Activated T-cell treated with anti-CD3 and anti-CD28 coated beads, Interleukin-2, amount 50 U/mL, for 4 hours (primary cell): ENCODE measurements around the gene H2AZ2. TPM values are rescaled to one million over a fixed set of nuclear protein-coding genes. Genes with fewer than 3 reads are reported as not detected.

Source experiments
- ATAC-seq, 2 donors: fragments of 200-7000 bp; cut with Tn5 transposase; one replicate each; pipeline ENCODE4 v1.10.0; 2021
- DNase-seq: peaks from one replicate; pipeline ENCODE4 v3.0.0-alpha.2; 2020
- H3K27me3 Mint-ChIP-seq: one replicate; pipeline ENCODE4 v1.8.0; 2021; ENCODE audit warnings: low read depth, mixed read lengths
- H3K36me3 Mint-ChIP-seq: one replicate; pipeline ENCODE4 v1.8.0; 2022; ENCODE audit warnings: mixed read lengths; ENCODE audit not compliant: insufficient read depth
- H3K4me1 Mint-ChIP-seq: one replicate; pipeline ENCODE4 v1.8.0; 2021; ENCODE audit warnings: low read depth, mixed read lengths
- H3K4me3 Mint-ChIP-seq: one replicate; pipeline ENCODE4 v1.8.0; 2021; ENCODE audit warnings: mild to moderate bottlenecking, moderate library complexity, mixed read lengths
- H3K9me3 Mint-ChIP-seq: one replicate; pipeline ENCODE4 v1.8.0; 2021; ENCODE audit warnings: mixed read lengths
- total RNA-seq, 3 donors: library from RNA; stranded (reverse); gene quantifications; one replicate each; pipeline ENCODE4 v1.2.1, GENCODE V29; 2021

Gene H2AZ2
- total RNA-seq, result 100 to 1,000 TPM; 128 to 140 (median 133) TPM

GRCh38 chr7:44847920-44848634 is at the start of gene H2AZ2:
Gene H2AZ2 (minus strand): TSS chr7:44848087. CDS start chr7:44847971, 116 bp downstream.
- Mint-ChIP-seq H3K27me3 (no peaks in the 10 kb centered on the region), H3K4me3 (peak within 1 kb of the TSS; percentile 90), H3K4me1 (peaks cover 37% of the 10 kb centered on the region), H3K36me3 (no peaks in the 10 kb centered on the region), H3K9me3 (no peaks in the 10 kb centered on the region)
- peak; percentile 87 for ATAC-seq
- DNase-seq, result peak; percentile 100

- ATAC-seq, result no peak
- Mint-ChIP-seq H3K9me3 (no peaks in the 10 kb centered on the region), H3K36me3 (no peaks in the 10 kb centered on the region), H3K27me3 (no peaks in the 10 kb centered on the region), H3K4me1 (peaks cover 10% of the 10 kb centered on the region), H3K4me3 (no peak overlapping the region)
- DNase-seq, result no peak
These were observed 49.4 kb upstream of the H2AZ2 start for GRCh38 chr7:44897309-44897708.

DNA sequence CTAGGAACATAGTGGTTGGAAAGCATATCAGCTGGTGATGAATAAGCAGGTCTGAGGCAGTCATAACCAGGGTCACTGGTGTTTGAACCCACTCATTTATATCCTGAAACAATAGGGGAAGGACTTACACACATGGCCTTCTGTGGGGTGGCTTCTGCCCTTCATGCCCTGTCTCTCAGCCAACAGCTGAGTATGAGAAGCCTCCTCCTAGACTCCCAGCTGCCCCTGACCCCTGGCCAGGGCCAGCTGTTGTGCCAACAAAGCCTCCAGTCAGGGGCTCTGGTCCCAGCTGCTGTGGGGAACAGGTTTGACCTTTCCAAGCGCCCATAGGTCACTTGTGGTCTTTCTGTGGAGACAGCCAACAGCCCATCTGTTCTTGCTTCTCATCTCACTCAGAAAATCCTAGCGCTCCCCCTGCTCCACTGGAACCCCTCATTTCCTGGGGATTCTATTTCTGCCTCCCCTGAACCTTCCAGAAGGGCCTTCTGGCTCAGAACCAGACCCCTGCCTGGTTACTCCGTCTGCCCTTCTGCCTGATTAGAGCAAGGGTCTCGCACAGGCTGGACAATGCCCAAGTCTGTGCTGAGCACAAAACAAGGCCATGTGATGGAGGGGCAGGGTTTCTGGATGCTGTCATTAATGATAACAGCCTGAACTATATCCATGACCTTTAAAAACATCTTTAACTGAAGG is 47.1 kb upstream of the H2AZ2 start:
- DNase-seq (no peak), ATAC-seq (no peak)
- peaks cover 26% of the 10 kb centered on the region for H3K4me1 Mint-ChIP-seq
- no peaks in the 10 kb centered on the region for H3K27me3 Mint-ChIP-seq
- no peak overlapping the region for H3K4me3 Mint-ChIP-seq
- H3K9me3 Mint-ChIP-seq, result no peaks in the 10 kb centered on the region
- H3K36me3 Mint-ChIP-seq, result no peaks in the 10 kb centered on the region

GRCh38 chr7:44893710-44894234 is 45.9 kb upstream of the H2AZ2 start:
- DNase-seq, result no peak

DNA sequence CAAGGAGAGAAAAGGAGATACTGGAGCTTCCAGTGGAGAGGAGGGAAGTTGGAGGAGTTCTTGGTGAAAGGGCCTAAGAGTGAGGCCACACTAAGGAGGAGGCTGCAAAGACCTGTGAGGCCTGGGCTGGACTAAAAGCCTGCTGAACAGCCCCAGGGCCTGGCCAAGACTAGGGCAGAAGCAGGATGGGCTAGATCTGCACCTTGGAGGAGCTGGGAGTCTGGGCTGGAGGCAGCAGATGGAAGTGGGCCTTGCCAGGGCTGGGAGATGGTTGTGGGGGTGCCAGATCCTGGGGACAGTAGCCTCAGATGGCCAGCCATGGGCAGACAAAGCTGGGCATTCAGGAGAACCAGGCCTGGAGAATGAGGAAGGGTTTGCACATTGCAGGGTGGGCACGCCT is 43.9 kb upstream of the H2AZ2 start:
- ATAC-seq (peak; percentile 29 to 31), DNase-seq (no peak)
- Mint-ChIP-seq H3K36me3 (no peaks in the 10 kb centered on the region), H3K4me3 (peak overlapping the region; percentile 52), H3K9me3 (no peaks in the 10 kb centered on the region), H3K4me1 (peaks cover 23% of the 10 kb centered on the region), H3K27me3 (no peaks in the 10 kb centered on the region)

More at GRCh38 chr7:44893710-44894234, 45.9 kb upstream of the H2AZ2 start:
- no peaks in the 10 kb centered on the region for H3K27me3 Mint-ChIP-seq
- ATAC-seq, result no peak
- H3K36me3 Mint-ChIP-seq, result no peaks in the 10 kb centered on the region
- H3K9me3 Mint-ChIP-seq, result no peaks in the 10 kb centered on the region
- H3K4me1 Mint-ChIP-seq, result peaks cover 28% of the 10 kb centered on the region
- no peak overlapping the region for H3K4me3 Mint-ChIP-seq

- H3K4me1 Mint-ChIP-seq, result peaks cover 27% of the 10 kb centered on the region
- peak overlapping the region; percentile 52 for H3K4me3 Mint-ChIP-seq
- DNase-seq (peak; percentile 12), ATAC-seq (peak; percentile 79 to 82)
- no peaks in the 10 kb centered on the region for H3K9me3 Mint-ChIP-seq
- no peaks in the 10 kb centered on the region for H3K27me3 Mint-ChIP-seq
- no peaks in the 10 kb centered on the region for H3K36me3 Mint-ChIP-seq
These were observed 43.5 kb upstream of the H2AZ2 start for GRCh38 chr7:44891372-44891771.

DNA sequence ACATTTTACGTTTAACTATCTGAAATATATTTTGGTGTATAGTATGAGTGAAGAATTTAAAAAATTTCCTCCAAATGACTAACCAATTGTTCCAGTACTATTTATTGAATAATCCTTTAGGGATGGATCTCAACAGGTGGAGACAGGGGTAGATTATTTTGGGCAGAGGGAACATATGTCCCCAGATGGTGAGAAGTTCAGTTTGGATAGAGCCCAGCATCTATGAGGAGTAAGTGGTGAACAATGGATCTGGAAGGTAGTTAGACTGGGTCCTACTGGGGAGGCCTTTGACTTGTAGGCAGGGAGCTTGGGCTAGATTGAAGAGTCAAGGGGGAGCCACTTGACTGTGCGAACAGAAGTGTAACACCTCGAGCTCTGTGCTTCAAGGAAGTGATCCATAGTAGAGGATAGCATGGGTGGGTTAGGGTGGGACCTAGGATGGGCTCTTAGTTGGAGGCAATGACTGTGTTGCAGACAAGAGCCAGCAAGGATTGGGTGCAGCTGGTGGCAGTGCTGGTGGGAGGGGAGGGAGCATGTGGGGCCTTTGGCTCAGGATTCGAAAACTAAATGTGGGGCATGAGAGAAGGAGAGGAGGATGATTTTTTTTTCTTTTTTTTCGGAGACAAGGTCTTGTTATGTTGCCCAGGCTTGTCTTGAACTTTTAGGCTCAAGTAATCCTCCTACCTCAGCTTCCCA is 41.3 kb upstream of the H2AZ2 start:
- Mint-ChIP-seq H3K4me1 (peaks cover 36% of the 10 kb centered on the region), H3K4me3 (no peak overlapping the region), H3K9me3 (no peaks in the 10 kb centered on the region), H3K27me3 (no peaks in the 10 kb centered on the region), H3K36me3 (peaks cover 3% of the 10 kb centered on the region)
- ATAC-seq (no peak), DNase-seq (no peak)

- ATAC-seq (no peak), DNase-seq (no peak)
- Mint-ChIP-seq H3K4me3 (no peak overlapping the region), H3K27me3 (no peaks in the 10 kb centered on the region), H3K36me3 (peaks cover 13% of the 10 kb centered on the region), H3K9me3 (no peaks in the 10 kb centered on the region), H3K4me1 (peaks cover 42% of the 10 kb centered on the region)
These were observed 39.4 kb upstream of the H2AZ2 start for GRCh38 chr7:44887293-44887692.

DNA sequence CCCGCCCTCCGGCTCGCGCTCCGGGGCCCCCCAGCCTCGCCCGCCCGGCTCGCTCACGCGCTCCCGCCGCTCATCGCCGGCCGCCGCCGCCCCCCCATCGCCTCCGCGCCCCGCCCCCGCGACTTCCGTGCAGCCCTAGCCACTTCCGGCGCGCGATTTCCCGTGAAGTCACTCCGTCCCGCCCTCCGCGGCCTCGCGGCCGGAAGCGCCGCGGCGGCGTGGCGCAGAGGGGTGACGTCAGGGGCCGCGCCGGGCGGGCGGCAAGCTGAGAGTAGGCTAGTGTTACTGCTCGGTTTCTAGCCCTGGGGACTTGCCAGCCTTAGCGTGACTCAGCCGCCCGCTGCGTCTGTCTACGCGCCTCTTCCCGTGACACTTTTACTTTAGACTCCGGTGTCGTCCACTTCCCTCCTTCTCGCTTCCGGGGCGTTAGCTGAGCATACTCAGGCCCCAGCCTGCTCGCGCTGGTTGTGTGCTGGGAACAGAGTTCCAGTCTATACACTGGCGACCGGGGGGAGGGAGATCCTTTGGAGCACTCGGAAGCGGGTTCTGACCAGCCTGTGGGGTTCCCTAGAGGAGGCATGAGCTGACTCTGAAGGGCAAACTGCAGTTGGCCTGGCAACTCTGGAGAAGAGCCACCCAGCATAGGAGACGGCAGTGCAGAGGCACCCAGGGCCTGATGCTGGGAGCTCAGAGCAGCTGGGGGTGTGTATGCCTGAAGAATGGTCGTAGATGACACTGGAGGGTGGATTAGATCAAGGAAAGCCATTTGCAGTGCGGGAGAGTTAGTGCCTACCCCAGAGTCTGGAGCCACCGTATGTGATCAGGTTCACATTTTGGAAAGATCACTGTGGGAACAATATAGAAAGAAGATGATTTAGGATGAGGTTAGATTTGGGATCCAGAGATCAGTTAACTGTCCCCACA is 37.8 kb upstream of the H2AZ2 start, which contains the start of gene PURB:
PURB (minus strand) TSS at position 137 of the 924 bp plus-strand sequence. CDS start 182 bp downstream, outside the sequence.
- DNase-seq (peak; percentile 96), ATAC-seq (peak; percentile 95)
- H3K4me1 Mint-ChIP-seq, result peaks cover 42% of the 10 kb centered on the region
- peaks cover 21% of the 10 kb centered on the region for H3K36me3 Mint-ChIP-seq
- H3K9me3 Mint-ChIP-seq, result no peaks in the 10 kb centered on the region
- H3K4me3 Mint-ChIP-seq, result peak within 1 kb of the TSS; percentile 90
- H3K27me3 Mint-ChIP-seq, result no peaks in the 10 kb centered on the region

GRCh38 chr7:44884621-44885393 is 36.9 kb upstream of the H2AZ2 start:
- peak; percentile 36 for DNase-seq
- Mint-ChIP-seq H3K4me3 (peak overlapping the region; percentile 87), H3K9me3 (no peaks in the 10 kb centered on the region), H3K36me3 (peaks cover 27% of the 10 kb centered on the region), H3K4me1 (peaks cover 50% of the 10 kb centered on the region), H3K27me3 (no peaks in the 10 kb centered on the region)
- peak; percentile 19 to 25 for ATAC-seq

DNA sequence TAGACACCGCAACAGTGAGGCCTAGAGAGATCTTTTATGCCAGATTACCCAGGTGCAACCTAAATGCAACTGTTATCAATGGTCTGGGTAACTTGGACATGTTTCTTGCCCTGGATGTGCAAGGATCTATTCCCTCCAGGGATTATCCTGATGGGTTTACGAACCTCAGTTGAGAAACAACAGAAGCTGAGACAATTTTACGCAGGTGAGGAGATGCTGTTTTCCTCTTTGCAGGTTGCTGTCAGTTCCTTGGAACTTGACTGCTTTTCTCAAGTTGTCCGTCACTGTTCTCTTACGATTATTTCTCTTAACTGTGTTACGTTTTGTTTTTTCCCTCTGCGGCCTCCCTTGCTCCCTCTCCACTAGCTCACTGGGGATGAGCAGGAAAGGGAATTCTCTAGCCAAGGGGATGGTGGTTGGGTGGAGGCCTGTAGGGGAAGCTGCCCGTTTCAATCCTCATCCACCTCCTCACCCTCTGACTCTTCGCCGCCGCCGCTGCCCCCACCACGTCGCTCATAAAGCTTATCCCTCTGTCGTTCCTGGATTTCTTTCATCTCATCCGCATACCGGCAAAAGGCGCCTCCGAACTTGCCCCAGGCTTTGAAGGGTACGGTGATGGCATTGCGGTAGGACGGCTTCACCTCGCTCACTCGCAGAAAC is 36.2 kb upstream of the H2AZ2 start:
- ATAC-seq (no peak), DNase-seq (no peak)
- H3K4me3 Mint-ChIP-seq, result peak overlapping the region; percentile 87
- no peaks in the 10 kb centered on the region for H3K9me3 Mint-ChIP-seq
- H3K36me3 Mint-ChIP-seq, result peaks cover 30% of the 10 kb centered on the region
- no peaks in the 10 kb centered on the region for H3K27me3 Mint-ChIP-seq
- peaks cover 53% of the 10 kb centered on the region for H3K4me1 Mint-ChIP-seq

DNA sequence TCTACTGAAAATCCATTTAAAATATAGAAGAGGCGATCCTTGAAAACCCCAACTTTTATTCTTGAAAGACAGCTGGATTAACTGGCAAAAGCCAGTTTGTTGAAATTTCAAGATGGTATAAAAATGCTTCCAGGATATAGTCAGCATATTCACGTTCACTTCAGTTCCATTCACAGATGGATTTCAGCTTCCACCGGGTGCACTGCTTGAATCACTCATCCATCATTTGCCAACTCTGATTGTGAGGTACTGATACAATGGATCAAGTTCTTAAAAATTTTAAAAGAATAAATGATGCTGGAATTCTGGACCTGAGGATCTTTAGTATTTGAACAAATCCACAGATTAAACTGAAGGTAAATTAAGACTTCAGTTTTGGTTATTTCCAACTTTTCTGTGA is 35.0 kb upstream of the H2AZ2 start:
- H3K27me3 Mint-ChIP-seq, result no peaks in the 10 kb centered on the region
- DNase-seq (no peak), ATAC-seq (no peak)
- H3K4me1 Mint-ChIP-seq, result peaks cover 52% of the 10 kb centered on the region
- no peaks in the 10 kb centered on the region for H3K9me3 Mint-ChIP-seq
- peak overlapping the region; percentile 87 for H3K4me3 Mint-ChIP-seq
- peaks cover 33% of the 10 kb centered on the region for H3K36me3 Mint-ChIP-seq
